Measurements from ENCODE around the gene MAD1L1. TPM values are rescaled to one million over a fixed set of nuclear protein-coding genes. Genes with fewer than 3 reads are reported as not detected.
"Not testable (repeated sequence)": the region's sequence is repeated elsewhere in the genome, so short reads cannot be mapped to it uniquely, and the experiment has no call there.

MAD1L1 gene
- total RNA-seq, 4 donors from 2014 or later: 60.3 to 149 (median 73.7) TPM

- no peaks in the 10 kb centered on the region for H3K36me3 ChIP-seq
- DNase-seq (ENCODE audit: low spot score in 2 of 2): no peak
- H3K4me3 ChIP-seq: no peak overlapping the region
- H3K27ac ChIP-seq: no peak overlapping the region
- TF ChIP-seq POLR2A (IDR thresholded peaks at IDR 0.05) (no peak), CTCF (IDR thresholded peaks at IDR 0.05) (no peak), EP300 (IDR thresholded peaks at IDR 0.05) (no peak)
- WGBS, 2 donors: 89 to 95% methylated on average over 20 of the region's 20 CpGs
- peaks cover 0 to 9% (median 0%) of the 10 kb centered on the region in 4 donors for H3K4me1 ChIP-seq
- no peaks in the 10 kb centered on the region for H3K27me3 ChIP-seq
- no peaks in the 10 kb centered on the region for H3K9me3 ChIP-seq
Observed at GRCh38 chr7:2036786-2037185, 196.0 kb downstream of the MAD1L1 start.

- not testable (repeated sequence) for DNase-seq (ENCODE audit: low spot score in 2 of 2); H3K27me3 ChIP-seq; H3K4me3 ChIP-seq; H3K36me3 ChIP-seq; H3K9me3 ChIP-seq; H3K27ac ChIP-seq
- H3K4me1 ChIP-seq: peaks cover 0 to 13% (median 0%) of the 10 kb centered on the region in 4 donors
- 95 to 97% methylated on average over 9 to 11 of the region's 16 CpGs for WGBS, 2 donors
Observed at GRCh38 chr7:2036201-2036600, 196.5 kb downstream of the MAD1L1 start.

GRCh38 chr7:2034291-2035201 lies 198.2 kb downstream of the MAD1L1 start:
- WGBS, 2 donors: 87 to 92% methylated on average over 20 of the region's 20 CpGs
- TF ChIP-seq CTCF (IDR thresholded peaks at IDR 0.05) (no peak), EP300 (IDR thresholded peaks at IDR 0.05) (no peak), POLR2A (IDR thresholded peaks at IDR 0.05) (no peak)

GRCh38 chr7:2033586-2034135 lies 199.1 kb downstream of the MAD1L1 start:
- Histone ChIP-seq H3K9me3 (peaks cover 0 to 17% (median 3%) of the 10 kb centered on the region in 4 donors), H3K4me1 (peaks cover 0 to 19% (median 0%) of the 10 kb centered on the region in 4 donors), H3K27me3 (no peaks in the 10 kb centered on the region), H3K27ac (no peak overlapping the region), H3K36me3 (peaks cover 0 to 2% (median 0%) of the 10 kb centered on the region in 3 donors), H3K4me3 (no peak overlapping the region)
- DNase-seq (ENCODE audit: low spot score in 2 of 2): no peak
- 96% methylated on average over 13 of the region's 13 CpGs for whole genome bisulfite sequencing, 2 donors
- TF ChIP-seq EP300 (IDR thresholded peaks at IDR 0.05) (no peak), POLR2A (IDR thresholded peaks at IDR 0.05) (no peak), CTCF (IDR thresholded peaks at IDR 0.05) (no peak)

More at GRCh38 chr7:2034291-2035201, 198.2 kb downstream of the MAD1L1 start:
- peaks cover 0 to 8% (median 0%) of the 10 kb centered on the region in 4 donors for H3K9me3 ChIP-seq
- H3K4me3 ChIP-seq: no peak overlapping the region
- no peaks in the 10 kb centered on the region for H3K27me3 ChIP-seq
- H3K27ac ChIP-seq: no peak overlapping the region
- peaks cover 0 to 19% (median 0%) of the 10 kb centered on the region in 4 donors for H3K4me1 ChIP-seq
- H3K36me3 ChIP-seq: no peaks in the 10 kb centered on the region
- no peak for DNase-seq (ENCODE audit: low spot score in 2 of 2)

- H3K4me3 ChIP-seq: no peak overlapping the region
- TF ChIP-seq CTCF (IDR thresholded peaks at IDR 0.05): no peak
- peaks cover 0 to 23% (median 3%) of the 10 kb centered on the region in 4 donors for H3K9me3 ChIP-seq
- no peak for DNase-seq (ENCODE audit: low spot score in 2 of 2)
- H3K36me3 ChIP-seq: peaks cover 0 to 6% (median 0%) of the 10 kb centered on the region in 3 donors
- peaks cover 0 to 18% (median 0%) of the 10 kb centered on the region in 4 donors for H3K4me1 ChIP-seq
- H3K27me3 ChIP-seq: no peaks in the 10 kb centered on the region
- H3K27ac ChIP-seq: no peak overlapping the region
- WGBS, 2 donors: 87 to 92% methylated on average over 19 of the region's 19 CpGs
Observed at GRCh38 chr7:2032876-2033407, 199.8 kb downstream of the MAD1L1 start.
